Stimulated activated CD8-positive, alpha-beta memory T cell treated with anti-CD3 and anti-CD28 coated beads, Interleukin-15, amount 100 ng/mL, for 48 hours (primary cell): ENCODE measurements around the gene POLR1G.
"Not testable (repeated sequence)": the region's sequence is repeated elsewhere in the genome, so short reads cannot be mapped to it uniquely, and the experiment has no call there.

Experiments
- DNase-seq, 2 donors: peaks; one replicate each; pipeline ENCODE4 v3.0.0-alpha.2; 2020; ENCODE audit warnings: low read depth in 2 of 2

POLR1G gene

GRCh38 chr19:45400192-45400591 lies 6.3 kb upstream of the POLR1G start:
- DNase-seq = no peak

- DNase-seq = no peak
These were observed 4.6 kb upstream of the POLR1G start for GRCh38 chr19:45401815-45402214.

- DNase-seq = no peak
These were observed 4.0 kb upstream of the POLR1G start for GRCh38 chr19:45402298-45403061.

GRCh38 chr19:45403272-45403671 lies 3.2 kb upstream of the POLR1G start:
- DNase-seq = no peak

GRCh38 chr19:45403781-45404556 lies 2.5 kb upstream of the POLR1G start:
- DNase-seq = peak; percentile 55 to 68

- peak; percentile 28 to 56 for DNase-seq
These were observed 1.6 kb upstream of the POLR1G start, which contains the start of gene PPP1R13L for GRCh38 chr19:45404557-45405434. PPP1R13L (minus strand) TSS chr19:45405069; CDS start chr19:45398318, 6,751 bp downstream.

- DNase-seq = peak; percentile 70 to 73
These were observed 814 bp upstream of the POLR1G start for GRCh38 chr19:45405435-45406225.

- no peak for DNase-seq
These were observed 589 bp downstream of the POLR1G start for GRCh38 chr19:45407091-45407375.

- DNase-seq = not testable (repeated sequence)
These were observed 1.1 kb downstream of the POLR1G start for GRCh38 chr19:45407585-45407984.

- no peak for DNase-seq
These were observed 1.7 kb downstream of the POLR1G start for GRCh38 chr19:45408121-45408520.

- DNase-seq = no peak
These were observed 2.5 kb downstream of the POLR1G start for GRCh38 chr19:45408830-45409556.

- no peak for DNase-seq
These were observed 3.1 kb downstream of the POLR1G start for GRCh38 chr19:45409557-45409920.

- not testable (repeated sequence) for DNase-seq
These were observed 3.9 kb downstream of the POLR1G start for GRCh38 chr19:45410330-45410729.

- no peak for DNase-seq
These were observed 7.1 kb downstream of the POLR1G start for GRCh38 chr19:45413497-45413896.

- DNase-seq = no peak
These were observed 8.0 kb downstream of the POLR1G start for GRCh38 chr19:45414468-45414867.

- DNase-seq = no peak
These were observed 10.7 kb downstream of the POLR1G start for GRCh38 chr19:45417151-45417550.

GRCh38 chr19:45418802-45419201 lies 12.4 kb downstream of the POLR1G start:
- DNase-seq = no peak

GRCh38 chr19:45419396-45419795 lies 13.0 kb downstream of the POLR1G start:
- DNase-seq = no peak

- DNase-seq = no peak
These were observed 13.5 kb downstream of the POLR1G start for GRCh38 chr19:45419895-45420294.

GRCh38 chr19:45420356-45420755 lies 13.9 kb downstream of the POLR1G start:
- DNase-seq = no peak

- no peak for DNase-seq
These were observed 14.4 kb downstream of the POLR1G start for GRCh38 chr19:45420871-45421270.
